ENCODE data around the gene DROSHA.

GRCh38 chr5:31477971-31478370, 53.9 kb downstream of the DROSHA start:
- TF ChIP-seq, protein P1, sequence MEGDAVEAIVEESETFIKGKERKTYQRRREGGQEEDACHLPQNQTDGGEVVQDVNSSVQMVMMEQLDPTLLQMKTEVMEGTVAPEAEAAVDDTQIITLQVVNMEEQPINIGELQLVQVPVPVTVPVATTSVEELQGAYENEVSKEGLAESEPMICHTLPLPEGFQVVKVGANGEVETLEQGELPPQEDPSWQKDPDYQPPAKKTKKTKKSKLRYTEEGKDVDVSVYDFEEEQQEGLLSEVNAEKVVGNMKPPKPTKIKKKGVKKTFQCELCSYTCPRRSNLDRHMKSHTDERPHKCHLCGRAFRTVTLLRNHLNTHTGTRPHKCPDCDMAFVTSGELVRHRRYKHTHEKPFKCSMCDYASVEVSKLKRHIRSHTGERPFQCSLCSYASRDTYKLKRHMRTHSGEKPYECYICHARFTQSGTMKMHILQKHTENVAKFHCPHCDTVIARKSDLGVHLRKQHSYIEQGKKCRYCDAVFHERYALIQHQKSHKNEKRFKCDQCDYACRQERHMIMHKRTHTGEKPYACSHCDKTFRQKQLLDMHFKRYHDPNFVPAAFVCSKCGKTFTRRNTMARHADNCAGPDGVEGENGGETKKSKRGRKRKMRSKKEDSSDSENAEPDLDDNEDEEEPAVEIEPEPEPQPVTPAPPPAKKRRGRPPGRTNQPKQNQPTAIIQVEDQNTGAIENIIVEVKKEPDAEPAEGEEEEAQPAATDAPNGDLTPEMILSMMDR (IDR thresholded peaks at IDR 0.05): no peak
- TF ChIP-seq POLR2A (IDR thresholded peaks at IDR 0.05): no peak

Measured in body of pancreas (tissue), 4 donors.